ENCODE results near the gene CITED2.
"Not testable (repeated sequence)": the region's sequence is repeated elsewhere in the genome, so short reads cannot be mapped to it uniquely, and the experiment has no call there.

CITED2 gene

DNA sequence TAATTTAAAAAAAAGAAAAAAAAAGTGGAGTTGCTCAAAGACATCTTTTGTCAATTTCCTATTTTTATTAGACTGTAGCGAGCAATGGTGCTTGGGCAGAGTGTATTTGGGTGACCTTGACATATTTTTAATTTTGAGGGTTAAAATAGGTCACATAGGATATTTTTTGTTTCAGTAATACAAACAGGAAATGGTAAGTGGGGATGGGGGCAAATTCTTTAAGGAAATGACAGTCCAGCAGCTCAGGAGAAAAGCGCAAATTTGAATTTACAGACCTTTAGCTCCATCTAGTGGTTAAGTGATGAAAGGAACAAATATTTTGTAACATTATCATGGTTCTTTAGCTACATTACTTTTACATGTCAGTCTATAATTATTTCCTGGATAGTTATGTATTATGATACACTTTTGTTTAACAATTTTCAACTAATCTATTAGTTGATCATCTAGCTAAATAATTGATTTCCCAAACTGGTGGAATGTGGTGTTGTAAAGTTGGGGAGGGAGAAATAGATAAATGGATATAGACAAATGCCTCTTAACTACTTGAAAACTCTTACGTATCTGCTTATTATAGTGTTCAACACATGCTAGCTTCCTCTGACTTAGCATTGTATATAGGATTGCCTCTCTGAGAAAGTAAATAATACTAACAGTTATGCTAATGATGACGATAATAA is 10.0 kb downstream of the CITED2 start:
- DNase-seq: peak; percentile 29 to 61

DNA sequence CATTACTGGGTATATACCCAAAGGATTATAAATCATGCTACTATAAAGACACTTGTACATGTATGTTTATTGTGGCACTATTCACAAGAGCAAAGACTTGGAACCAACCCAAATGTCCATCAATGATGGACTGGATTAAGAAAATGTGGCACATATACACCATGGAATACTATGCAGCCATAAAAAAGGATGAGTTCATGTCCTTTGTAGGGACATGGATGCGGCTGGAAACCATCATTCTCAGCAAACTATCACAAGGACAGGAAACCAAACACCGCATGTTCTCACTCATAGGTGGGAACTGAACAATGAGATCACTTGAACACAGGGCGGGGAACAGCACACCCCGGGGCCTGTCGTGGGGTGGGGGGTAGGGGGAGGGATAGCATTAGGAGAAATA is 10.7 kb downstream of the CITED2 start:
- not testable (repeated sequence) for DNase-seq

DNA sequence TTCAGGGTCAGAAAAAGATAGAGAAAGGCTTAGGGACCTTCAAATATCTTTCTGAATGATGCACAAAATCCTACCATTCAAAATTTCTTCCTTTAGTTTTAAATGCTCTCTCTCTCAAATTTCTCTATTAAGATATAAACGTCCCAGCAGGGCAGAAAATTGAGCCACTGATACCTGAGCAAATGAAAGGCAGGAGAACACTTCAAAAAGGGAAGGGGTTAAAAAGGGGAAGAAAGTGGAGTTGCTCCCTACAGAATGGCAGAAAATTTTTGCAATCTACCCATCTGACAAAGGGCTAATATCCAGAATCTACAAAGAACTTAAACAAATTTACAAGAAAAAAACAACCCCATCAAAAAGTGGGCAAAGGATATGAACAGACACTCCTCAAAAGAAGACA is 11.3 kb downstream of the CITED2 start:
- DNase-seq: not testable (repeated sequence)

DNA sequence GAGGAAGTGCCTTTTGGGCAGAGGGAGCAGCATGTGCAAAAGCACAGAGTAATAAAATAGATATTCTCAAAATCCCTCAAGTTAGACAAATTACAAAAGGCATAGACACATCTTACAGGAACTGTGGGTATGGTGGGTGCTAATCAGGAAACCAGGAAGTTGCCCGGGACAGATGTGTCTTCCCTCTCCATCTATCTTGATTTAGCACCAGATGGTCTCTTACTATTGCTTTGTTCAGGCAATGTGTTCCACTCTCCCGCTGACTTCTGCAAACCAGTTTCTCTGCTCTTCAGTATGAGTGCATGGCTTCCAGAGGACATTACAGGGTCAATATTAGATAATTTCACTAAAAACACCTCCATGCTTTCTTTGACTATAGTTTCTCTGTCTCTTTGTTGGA is 13.2 kb downstream of the CITED2 start:
- no peak for DNase-seq

DNA sequence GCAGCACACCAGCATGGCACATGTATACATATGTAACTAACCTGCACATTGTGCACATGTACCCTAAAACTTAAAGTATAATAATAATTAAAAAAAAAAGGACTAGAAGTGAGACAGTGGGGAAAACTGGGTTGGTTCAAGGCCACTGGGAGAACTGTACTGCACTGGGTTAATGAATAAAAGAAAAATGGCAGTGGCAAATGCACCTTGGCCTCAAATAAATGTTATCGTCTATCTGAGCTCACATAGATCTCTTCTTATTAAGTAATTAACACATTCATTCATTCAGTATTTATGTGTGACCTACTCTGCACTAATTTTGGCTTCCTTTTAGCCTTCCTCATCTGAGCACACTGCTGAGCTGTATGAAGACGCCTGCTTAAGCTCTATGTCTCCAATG is 17.5 kb downstream of the CITED2 start:
- no peak for DNase-seq

DNA sequence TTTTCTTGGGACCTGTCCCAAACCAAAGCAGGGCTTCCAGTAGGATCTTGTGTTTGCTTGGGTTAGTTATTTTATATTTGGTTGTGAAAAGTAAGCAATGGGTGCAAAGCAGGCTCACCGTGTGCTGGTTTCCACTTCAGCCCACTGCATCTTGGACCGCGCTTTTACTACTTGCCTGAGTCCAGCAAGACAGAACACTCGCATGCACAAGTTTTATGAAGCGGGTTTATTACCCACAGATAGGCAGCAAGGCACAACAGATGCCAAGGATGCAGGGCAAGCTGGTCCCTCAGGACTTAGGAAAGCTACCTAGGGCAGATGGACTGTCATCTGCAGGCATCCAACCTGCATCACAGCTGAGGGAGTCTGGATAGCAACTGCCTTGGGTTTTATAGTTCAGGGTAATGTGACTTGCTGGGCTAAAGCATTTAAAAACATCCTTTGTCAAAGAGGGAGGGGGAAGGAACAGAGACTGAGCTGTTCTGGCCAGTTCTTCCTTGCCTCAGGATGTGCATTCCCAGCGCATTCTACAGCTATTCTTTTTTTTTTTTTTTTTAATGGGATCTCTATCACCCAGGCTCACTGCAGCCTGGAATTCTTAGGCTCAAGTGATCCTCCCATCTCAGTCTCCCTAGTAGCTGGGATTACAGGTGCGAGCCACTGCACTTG is 18.5 kb downstream of the CITED2 start:
- no peak for DNase-seq

DNA sequence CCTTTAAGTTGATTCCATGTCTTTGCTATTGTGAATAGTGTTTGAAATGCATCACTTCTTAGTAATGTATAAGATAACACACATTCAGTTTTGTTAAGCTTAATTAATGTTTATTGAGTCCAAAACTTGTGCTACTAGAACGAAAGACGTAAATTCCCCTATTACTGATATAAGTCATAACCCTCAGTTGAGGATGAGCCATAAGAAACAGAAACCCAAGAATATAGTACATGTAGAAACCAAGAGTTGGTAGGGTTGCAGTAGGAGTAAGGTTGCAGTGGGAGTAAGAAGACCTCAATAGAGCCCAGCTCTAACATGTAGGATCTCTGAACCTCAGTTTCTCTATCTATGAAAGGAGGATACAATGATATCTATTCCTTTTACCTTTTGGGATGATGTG is 19.3 kb downstream of the CITED2 start:
- DNase-seq: no peak

DNA sequence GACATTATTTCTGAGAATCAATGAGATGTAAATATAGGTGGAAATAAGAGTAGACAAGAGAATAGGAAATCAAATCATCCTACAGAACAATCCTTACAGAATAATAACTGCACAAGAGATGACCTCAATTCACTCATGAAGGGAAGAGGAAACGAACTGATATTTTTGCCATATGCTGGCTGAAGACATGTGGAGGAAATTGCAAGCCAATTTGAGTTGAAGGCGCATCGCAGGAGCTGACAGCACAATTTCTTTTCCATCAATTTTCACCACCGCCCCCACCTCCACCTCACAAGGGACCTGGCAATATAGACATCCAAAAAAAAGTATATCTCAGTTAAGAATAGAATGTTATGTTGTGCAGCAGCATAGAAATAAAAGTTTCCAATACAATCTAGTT is 20.3 kb downstream of the CITED2 start:
- no peak for DNase-seq

DNA sequence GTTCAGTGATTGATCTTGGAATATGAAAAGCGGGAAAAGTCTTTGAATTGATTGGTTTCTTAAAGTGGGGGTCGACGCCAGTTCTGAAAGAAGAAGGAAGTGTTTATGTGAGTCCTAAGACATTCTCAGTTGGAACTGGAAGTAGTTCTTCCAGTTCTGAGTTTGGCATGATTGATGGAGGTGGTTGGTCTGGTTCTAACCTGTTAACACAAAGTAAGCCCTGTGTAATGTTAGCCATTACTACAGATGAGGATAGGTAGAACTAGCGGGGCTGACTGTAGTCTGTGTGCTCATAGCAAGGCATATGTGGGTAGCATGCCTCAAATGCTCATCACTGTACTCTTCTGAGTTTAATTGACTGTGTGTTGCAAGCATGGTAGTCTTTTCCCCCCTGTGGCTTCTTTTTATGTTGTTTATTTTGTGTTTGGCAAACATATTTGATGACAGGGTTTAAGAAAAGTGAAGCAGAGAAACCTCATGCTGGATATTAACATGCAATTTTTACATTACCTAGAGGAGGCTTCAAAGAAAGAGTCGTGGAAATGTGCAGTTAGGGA is 24.9 kb downstream of the CITED2 start:
- peak; percentile 3 to 24 for DNase-seq

DNA sequence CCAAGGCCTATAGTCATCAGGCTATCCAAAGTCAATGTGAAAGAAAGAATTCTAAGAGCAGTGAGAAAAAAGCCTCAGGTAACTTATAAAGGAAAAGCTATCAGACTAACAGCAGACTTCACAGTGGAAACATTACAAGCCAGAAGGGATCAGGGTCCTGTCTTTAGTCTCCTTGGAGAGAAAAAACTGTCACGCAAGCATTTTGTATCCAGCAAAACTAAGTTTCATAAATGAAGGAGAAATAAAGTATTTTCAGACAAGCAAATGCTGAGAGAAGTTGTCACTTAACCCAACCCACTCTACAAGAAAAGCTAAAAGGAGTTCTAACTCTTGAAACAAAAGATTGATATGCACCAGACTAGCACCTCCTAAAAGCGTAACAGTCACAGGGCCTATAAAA is 28.1 kb downstream of the CITED2 start:
- DNase-seq: no peak

DNA sequence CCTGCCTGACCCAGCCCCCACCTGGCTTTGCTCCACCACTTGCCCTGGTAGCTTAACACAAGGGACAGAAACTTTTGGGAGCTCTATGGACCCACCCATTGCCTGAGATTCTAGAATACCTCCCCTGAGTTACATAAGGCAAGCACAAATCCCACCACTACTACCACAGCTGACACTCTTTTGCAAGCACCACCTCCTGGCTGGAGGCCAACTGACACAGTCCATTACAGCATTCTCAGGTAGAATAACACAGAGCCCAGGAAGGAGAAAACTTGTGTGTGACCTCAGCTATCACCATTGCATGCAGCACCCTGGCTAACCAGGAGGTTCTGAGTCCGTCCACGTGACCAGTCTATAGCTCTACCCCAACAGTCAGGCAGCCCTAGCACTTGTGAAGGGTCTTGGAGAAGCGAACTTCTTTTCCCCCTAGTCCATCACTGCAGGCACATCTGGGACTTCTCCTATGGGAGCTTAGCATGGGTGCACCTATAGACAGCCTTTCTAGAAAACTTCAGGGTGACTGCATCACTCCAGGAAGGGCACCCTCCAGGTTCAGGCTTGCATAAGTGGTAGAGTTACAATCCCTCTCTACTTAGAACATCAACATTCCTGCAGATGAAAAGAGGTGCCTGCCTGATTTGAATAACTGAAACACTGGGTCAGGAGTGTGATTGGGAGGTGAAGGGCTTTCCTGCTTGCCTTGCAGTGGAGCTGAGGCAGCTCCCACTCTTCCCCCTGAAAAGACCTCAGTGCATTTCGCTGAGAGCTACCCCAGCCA is 30.1 kb downstream of the CITED2 start:
- no peak for DNase-seq

DNA sequence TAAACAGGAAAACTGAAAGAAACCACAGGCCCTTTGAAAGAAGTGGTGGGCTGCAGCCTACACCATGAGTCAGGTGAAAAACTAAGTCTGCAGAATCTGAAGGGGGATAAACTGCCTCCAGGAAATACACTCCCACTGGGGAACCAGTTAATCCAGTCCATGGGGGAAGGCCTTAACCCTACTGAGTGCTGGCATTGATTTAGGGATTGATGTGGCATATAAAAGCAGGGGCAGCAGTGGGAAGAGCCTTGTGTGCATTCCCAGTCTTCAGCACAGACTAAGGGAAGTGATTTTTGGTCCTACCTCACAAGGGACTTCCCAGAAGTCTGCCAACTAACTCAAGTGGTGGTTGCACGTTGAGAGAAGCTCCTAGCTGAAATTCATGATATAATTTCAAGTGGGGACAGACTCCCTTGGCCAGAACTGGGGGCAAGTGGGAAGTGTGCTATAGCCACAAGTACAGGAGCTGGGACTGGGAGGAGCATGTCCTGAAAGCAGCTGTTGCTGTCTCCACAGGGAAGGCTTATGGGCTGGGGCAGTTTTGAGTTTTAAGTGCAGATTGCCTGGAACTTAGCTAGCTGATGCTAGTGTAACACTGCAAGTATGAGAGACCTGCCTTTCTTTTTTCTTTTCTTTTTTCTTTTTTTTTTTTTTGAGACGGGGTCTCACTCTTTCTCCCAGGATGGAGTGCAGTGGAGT is 31.2 kb downstream of the CITED2 start:
- no peak for DNase-seq

DNA sequence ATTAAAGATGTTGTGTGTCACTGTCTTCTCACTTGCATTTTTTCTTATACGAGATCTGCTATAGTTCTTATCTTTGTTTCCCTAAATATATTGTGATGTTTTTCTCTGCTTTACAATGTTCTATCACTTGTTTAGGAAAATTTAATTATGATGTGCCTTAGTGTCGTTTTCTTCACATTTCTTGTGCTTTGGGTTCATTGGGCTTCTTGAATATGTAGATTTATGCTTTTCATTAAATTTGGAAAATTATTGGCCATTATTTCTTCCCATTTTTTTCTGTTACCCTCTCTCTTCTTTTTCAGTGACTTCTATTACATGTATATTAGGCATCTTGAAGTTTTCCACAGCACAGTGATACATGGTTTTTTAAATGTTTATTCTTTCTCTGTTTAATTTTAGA is 33.4 kb downstream of the CITED2 start:
- no peak for DNase-seq

DNA sequence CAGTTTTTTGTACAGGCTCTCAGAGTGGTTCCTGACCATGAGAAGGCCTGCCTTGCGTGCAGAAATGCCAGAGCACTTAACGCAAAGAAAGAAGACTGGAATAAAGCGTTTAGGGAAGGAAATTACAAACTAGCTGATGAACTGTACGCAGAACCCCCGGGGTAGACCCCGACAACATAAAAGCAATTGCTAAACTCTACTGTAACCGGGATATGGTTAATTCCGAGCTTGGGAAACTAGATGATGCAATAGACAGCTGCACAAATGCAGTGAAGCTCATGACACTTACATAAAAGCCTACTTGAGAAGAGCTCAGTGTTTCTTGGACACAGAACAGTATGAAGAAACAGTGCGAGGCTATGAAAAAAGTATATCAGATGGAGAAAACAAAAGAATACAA is 35.7 kb downstream of the CITED2 start:
- DNase-seq: no peak

DNA sequence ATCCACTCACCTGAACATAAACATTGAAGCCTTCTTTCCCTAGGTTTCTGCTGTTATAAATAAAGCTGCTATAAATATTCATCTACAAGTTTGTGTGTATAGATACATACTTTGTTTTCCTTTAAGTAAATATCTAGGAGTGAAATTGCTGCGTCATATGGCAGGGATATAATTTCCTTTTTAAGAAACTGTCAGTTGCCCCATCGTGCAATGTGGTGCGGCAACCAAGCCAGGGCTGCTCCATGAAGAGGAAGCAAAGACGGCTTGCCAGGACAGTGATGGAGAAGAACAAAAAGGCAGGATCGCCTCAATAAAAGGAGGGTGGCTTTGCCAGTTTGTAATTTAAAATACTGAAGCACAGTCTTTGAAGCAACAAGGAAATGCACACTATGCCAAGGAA is 36.6 kb downstream of the CITED2 start:
- no peak for DNase-seq

DNA sequence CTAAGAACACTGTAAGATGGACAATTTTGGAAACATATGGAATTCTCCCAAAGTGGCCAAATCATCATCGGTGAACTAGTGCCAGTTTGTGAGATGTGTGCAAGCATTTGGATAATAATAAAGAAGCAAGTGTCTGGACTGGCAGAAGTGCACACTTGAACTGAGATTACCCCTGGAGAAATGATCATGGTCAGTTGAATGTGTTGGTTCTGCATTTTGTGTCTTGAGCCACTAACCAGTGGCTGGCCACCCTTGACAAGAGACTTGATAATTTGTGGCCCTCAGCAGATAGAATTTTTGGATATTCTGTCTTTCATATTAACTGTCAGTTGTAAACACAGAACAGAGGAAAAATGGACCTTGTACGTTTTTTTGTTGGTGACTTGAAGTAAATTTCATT is 37.4 kb downstream of the CITED2 start:
- no peak for DNase-seq

DNA sequence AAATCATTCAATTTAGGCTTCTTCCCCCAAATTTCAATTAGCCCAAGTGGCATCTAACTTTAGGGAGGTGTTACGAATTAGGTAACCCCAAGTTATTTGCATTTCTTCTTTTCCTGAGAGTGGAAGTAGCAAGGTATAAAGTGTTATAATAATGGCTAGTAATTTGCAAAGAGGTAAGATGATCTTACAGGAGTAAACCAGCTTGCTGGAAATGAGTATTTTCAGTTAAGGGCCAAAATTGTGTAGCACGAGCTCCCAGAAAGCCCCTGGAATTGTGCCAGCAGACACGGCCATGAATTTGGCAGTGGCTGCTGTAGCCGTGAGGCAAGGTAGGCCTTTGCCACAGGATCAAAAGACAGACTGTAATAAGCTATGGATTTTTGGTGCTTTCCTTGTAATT is 38.0 kb downstream of the CITED2 start:
- peak; percentile 24 to 62 for DNase-seq

DNA sequence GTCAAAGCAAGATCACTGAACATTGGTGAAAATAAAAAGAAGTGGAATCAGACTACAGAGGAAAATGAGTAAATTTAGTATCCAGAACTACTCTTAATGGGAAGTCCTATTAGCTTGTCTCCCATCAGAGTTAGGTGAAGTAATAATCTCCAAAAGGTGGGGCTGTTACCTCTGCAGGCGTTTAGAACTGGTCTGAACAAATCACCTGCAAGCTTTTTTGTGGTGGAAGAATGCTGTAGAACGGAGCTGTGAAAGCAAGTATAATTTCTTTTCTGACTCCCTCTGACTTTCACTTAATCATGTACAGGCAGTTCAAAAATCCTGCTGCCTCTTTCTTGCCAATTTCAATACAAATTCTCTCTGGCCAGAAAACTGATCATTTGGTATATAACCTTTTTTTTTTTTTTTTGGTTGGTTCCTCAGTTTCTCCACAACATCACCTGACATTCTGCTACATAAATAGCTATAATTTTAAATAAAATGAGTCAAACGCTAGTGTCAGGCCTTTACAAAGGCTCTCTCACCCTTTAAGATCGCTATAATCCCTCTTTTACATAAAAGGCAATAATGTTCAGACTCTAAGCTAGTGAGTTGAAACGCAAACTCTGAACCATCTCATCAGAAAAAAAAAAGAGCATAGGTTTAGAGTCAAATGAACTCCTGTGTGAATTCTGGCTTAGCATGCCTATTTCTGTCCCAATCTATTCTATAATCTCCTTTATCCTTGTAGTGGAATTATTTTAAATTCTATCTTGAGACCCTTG is 38.8 kb downstream of the CITED2 start:
- DNase-seq: no peak

DNA sequence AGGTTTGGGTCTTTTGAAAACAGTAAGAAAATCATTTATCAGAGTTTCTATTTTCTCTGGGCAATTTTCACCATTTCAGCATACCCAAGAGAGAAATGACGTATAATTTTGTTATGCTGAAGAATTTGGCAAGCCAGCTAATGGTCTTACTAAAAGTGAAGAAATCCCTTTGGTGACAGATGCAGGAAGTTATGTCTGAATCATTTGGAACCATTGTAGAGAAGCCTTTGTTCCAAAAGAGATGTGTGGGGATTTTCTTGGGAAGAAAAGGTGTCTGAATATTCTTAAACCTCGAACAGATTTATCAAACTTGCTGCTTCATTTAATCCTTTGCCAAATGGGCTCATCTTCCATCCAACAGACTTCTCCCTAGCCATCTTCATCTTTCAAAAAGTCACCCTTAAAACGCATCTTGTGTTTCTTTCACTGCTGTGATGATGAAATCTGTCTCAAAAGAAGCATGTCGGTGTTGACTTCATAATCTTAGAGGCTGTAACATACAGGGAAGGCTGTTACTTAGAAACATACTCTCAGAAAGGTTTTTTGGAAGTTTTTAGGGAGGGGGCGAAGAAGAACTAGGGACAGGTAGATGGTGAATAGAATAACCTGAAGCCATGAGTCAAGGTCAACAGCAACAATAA is 39.5 kb downstream of the CITED2 start:
- no peak for DNase-seq

DNA sequence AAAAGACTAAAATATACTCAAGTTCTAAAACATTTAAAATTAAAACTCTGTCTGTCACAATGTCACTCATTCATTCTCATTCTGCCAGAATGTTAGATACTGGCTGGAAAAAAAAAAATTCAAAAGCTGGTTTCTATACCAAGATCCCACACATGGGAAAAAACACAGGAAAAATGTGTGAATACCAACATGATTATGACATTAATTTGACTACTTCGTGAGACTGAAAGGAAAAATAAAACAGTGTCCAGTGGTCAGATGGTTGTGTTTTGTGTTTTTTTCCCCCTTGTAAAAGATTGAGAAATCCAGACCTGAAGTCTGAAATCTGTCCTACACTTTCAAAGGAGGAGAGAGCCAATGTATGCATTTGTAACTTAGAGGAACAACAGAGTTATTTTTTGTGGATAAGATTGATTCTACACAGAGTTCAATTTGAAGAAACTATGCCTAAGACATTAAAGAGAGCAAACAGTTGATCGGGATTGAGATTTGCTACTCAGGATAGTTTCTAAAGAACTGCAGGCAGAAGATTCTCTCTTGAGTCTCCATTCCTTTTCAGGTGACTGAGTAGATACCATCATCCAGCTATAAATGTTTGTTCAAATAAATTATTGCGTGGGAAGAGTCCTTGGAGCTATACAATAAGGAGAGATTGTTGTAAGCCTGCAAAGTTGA is 43.5 kb downstream of the CITED2 start:
- no peak for DNase-seq

DNA sequence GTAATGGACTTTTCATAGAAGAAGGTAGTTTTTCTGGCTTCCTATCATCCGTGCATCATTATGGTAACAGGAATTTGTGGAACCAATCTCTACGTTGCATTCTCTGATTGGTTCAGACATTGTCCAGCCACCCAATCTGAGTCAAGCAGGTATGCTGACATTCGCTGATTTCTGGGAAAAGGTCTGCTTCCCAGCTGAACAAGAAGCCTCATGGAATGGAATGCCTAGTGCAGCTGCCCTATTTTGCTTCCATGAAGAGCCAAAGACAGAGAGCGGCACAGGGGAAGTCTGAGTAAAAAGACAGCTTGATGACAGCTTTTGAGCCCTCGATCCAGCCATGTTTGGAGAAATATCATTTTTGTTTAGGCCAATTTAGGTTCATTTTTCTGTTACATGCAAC is 44.1 kb downstream of the CITED2 start:
- no peak for DNase-seq

All from NCI-H2081 (cell line).